HepG2 (cell line): ENCODE results near the gene OSBPL3. TPM values are rescaled to one million over a fixed set of nuclear protein-coding genes. Genes with fewer than 3 reads are reported as not detected.

Experiments used
- ATAC-seq: fragments of 200-7000 bp; cut with Tn5 transposase; 3 replicates; pipeline ENCODE4 v1.9.1; 2020; ENCODE audit warnings: mild to moderate bottlenecking, moderate library complexity
- BruUV-seq: library from RNA; stranded (reverse); fragments of 400-500 nt; replicated peaks from 2 replicates; lab custom pipeline; 2021; lab: Mats Ljungman, UMichigan
- CTCF ChIA-PET: fragments of 300-600 bp; formaldehyde crosslinking; extraction: SDS; loops from one replicate; lab custom pipeline; 2021; ENCODE audit warnings: low total read pairs, inconsistent platforms, low intra/inter-chr PET ratio; lab: Yijun Ruan, JAX
- POLR2A ChIA-PET: fragments of 350-600 bp; sonication (Branson Sonifier 250); formaldehyde crosslinking; loops from one replicate; lab custom pipeline; 2020; ENCODE audit warnings: antibody characterized with exemption, inconsistent platforms; lab: Yijun Ruan, JAX
- DNase-seq: peaks from one replicate; pipeline ENCODE4 v3.0.0-alpha.2; 2015; ENCODE audit warnings: low spot score
- FAIRE-seq: peaks from 3 replicates; lab custom pipeline; 2011; peaks lifted over from hg19 to GRCh38; lab: Jason Lieb, UNC
- H2AFZ ChIP-seq: one replicate; pipeline ENCODE4 v1.6.1; 2011; ENCODE audit warnings: low read length, inconsistent platforms
- H3K27ac ChIP-seq: fragments of 300-600 bp; 3 replicates; pipeline ENCODE4 v1.8.0; 2011; ENCODE audit warnings: mixed run types, mild to moderate bottlenecking, mixed read lengths, low read length, inconsistent platforms; ENCODE audit not compliant: insufficient read depth; ENCODE audit errors: extremely low read length
- H3K27me3 ChIP-seq, 2 experiments: fragments of 200-600 bp in 1 of 2; 2 replicates in 1 of 2; 3 replicates in 1 of 2; pipeline versions ENCODE4 v1.6.0 to v1.8.0; 2011; ENCODE audit warnings: low read length in 2 of 2, mild to moderate bottlenecking in 2 of 2, moderate library complexity in 2 of 2, inconsistent platforms in 1 of 2; ENCODE audit not compliant: insufficient read depth in 2 of 2, control insufficient read depth in 1 of 2
- H3K36me3 ChIP-seq, 2 experiments: fragments of 200-600 bp in 1 of 2; replicated peaks in 1 of 2; 2 replicates in 1 of 2; 3 replicates in 1 of 2; pipeline versions ENCODE4 v1.5.1 to v1.8.0; 2011; ENCODE audit warnings: low read length in 2 of 2, inconsistent platforms in 1 of 2; ENCODE audit not compliant: insufficient read depth in 2 of 2, control insufficient read depth in 1 of 2
- H3K4me1 ChIP-seq: 2 replicates; pipeline ENCODE4 v1.5.1; 2012; ENCODE audit warnings: low read length, inconsistent platforms; ENCODE audit not compliant: insufficient read depth
- H3K4me2 ChIP-seq: 2 replicates; pipeline ENCODE4 v1.6.0; 2011; ENCODE audit warnings: low read depth, low read length, inconsistent platforms
- H3K4me3 ChIP-seq, 3 experiments: fragments of 200-600 bp in 1 of 3; sonication (generic), shearing (Covaris generic) in 1 of 3; replicated peaks in 1 of 3; 2 replicates each; pipeline ENCODE4 v1.5.1; 2011 to 2016; ENCODE audit warnings: low read length in 3 of 3, inconsistent platforms in 2 of 3, low read depth in 2 of 3, mild to moderate bottlenecking in 2 of 3, control low read depth in 1 of 3, mixed read lengths in 1 of 3; ENCODE audit not compliant: insufficient read depth in 1 of 3
- H3K79me2 ChIP-seq: one replicate; pipeline ENCODE4 v1.6.1; 2011; ENCODE audit warnings: low read length, inconsistent platforms; ENCODE audit not compliant: insufficient read depth
- H3K9ac ChIP-seq: 2 replicates; pipeline ENCODE4 v1.6.0; 2011; ENCODE audit warnings: mild to moderate bottlenecking, low read depth, low read length, inconsistent platforms; ENCODE audit not compliant: insufficient read depth
- H3K9me3 ChIP-seq: 2 replicates; pipeline ENCODE4 v1.5.1; 2012; ENCODE audit warnings: mild to moderate bottlenecking, low read length
- H4K20me1 ChIP-seq: 2 replicates; pipeline ENCODE4 v1.6.0; 2011; ENCODE audit warnings: inconsistent platforms, mild to moderate bottlenecking, low read length, moderate library complexity; ENCODE audit not compliant: insufficient read depth
- RORA ChIP-seq: sonication (generic); formaldehyde crosslinking; IDR thresholded peaks from 2 replicates; pipeline ENCODE4 v1.5.0; 2020; ENCODE audit warnings: mild to moderate bottlenecking, missing genetic modification reagents, moderate library complexity
- TOE1 ChIP-seq: sonication (generic); formaldehyde crosslinking; IDR thresholded peaks from 2 replicates; pipeline ENCODE4 v1.4.0; 2020; ENCODE audit warnings: mild to moderate bottlenecking, missing genetic modification reagents
- ZNF318 ChIP-seq: sonication (generic); formaldehyde crosslinking; IDR thresholded peaks from 2 replicates; pipeline ENCODE4 v1.4.0; 2020; ENCODE audit warnings: mild to moderate bottlenecking, missing genetic modification reagents
- in situ Hi-C: cut with HindIII; loops from 2 replicates; pipeline ENCODE4 v1.10.0; 2017; ENCODE audit warnings: low pct_unique_long_range_greater_than_20kb; ENCODE audit not compliant: extremely low pct_ligation_motif_present
- intact Hi-C: fragments of 100-400 bp; cut with micrococcal nuclease; formaldehyde crosslinking; loops from one replicate; pipeline ENCODE4 v1.10.0; 2022; ENCODE audit not compliant: unreplicated experiment
- polyA plus RNA-seq, 8 experiments: library from polyadenylated mRNA; depleted of rRNA in 3 of 8; stranded (reverse) in 7 of 8; unstranded in 1 of 8; fragments of >200 nt; fragmentation: Illumina TruSeq in 4 of 8; extraction: Trizol in 4 of 8; gene quantifications; 2 replicates each; pipeline versions ENCODE4 v1.2.1 to v1.2.3, GENCODE V29; 2011 to 2016; ENCODE audit warnings: low read depth in 4 of 8, missing spikeins in 1 of 8, mixed read lengths in 1 of 8; ENCODE audit not compliant: insufficient read depth in 1 of 8
- total RNA-seq, 5 experiments: library from RNA; depleted of rRNA; stranded (reverse); fragments of >200 nt; fragmentation: Illumina TruSeq; extraction: Trizol; gene quantifications; 2 replicates each; pipeline ENCODE4 v1.2.3, GENCODE V29; 2016; ENCODE audit warnings: low read depth in 1 of 5

The OSBPL3 gene
- total and polyA plus RNA-seq, 2 of the 13 experiments (the other 11 are each of a cell fraction or from before 2014, with no cell fraction given): 8.8 to 28.9 TPM

- H3K9me3 ChIP-seq: no peaks in the 10 kb centered on the region
- no peaks in the 10 kb centered on the region for H4K20me1 ChIP-seq
- H3K79me2 ChIP-seq: no peaks in the 10 kb centered on the region
- H3K9ac ChIP-seq: no peak overlapping the region
- FAIRE-seq (no peak), ATAC-seq (no peak), DNase-seq (no peak)
- BruUV-seq: no TSS peak
- peaks cover 5 to 8% of the 10 kb centered on the region in 2 experiments for H3K36me3 ChIP-seq
- H3K27ac ChIP-seq: no peak overlapping the region
- no peak overlapping the region for H3K4me2 ChIP-seq
- intact Hi-C loops: no loop called here
- H3K4me1 ChIP-seq: peaks cover 6% of the 10 kb centered on the region
- ChIA-PET POLR2A (no interaction called here), CTCF (no interaction called here)
- in situ Hi-C loops: no loop called here
- no peaks in the 10 kb centered on the region for H3K27me3 ChIP-seq
- H2AFZ ChIP-seq: no peak overlapping the region
- TF ChIP-seq RORA (CRISPR knock-in tag) (no peak), TOE1 (CRISPR knock-in tag) (no peak), ZNF318 (CRISPR knock-in tag) (no peak)
- TF ChIP-seq, all 625 proteins: peak for 0
- no peak overlapping the region for H3K4me3 ChIP-seq
Observed at GRCh38 chr7:24863626-24864025, 116.4 kb downstream of the OSBPL3 start.
